T-helper 1 cell treated with Interleukin-12 subunit alpha and Interleukin-12 subunit beta and Interleukin-4 antibody, amounts not matched to agents 30 ng/mL and 1 ng/mL, for 36 hours (primary cell): ENCODE data around the gene FSTL4. TPM values are rescaled to one million over a fixed set of nuclear protein-coding genes. Genes with fewer than 3 reads are reported as not detected.

Experiments
- intact Hi-C: fragments of 100-400 bp; cut with micrococcal nuclease; formaldehyde crosslinking; loops from one replicate; pipeline ENCODE4 v1.15.1; 2024
- total RNA-seq: library from RNA; stranded (reverse); gene quantifications from 2 replicates; pipeline ENCODE4 v1.2.3, GENCODE V29; 2022

FSTL4 gene
- total RNA-seq, 1 donor from 2014 or later: not detected

GRCh38 chr5:133483406-133484090 is 128.8 kb downstream of the FSTL4 start:
- intact Hi-C loops: no loop called here

DNA sequence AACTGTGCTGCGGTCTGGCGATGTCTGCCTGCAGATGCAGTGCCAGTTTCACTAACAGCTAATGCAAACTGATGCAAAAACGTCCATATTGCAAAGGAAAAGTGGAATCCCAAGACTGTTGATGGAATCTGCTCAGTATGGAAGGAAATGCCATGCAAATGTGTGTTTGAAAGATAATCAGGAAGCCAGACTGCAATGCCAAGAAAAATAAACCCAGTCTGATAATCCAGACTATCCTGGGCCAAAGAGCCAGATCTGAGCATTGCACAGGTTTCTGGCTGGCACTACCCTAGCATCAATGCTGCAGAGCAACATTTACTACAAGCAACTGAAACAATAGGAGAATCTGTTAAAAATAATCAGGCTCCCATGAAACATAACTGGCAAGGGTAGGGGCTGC is 130.3 kb downstream of the FSTL4 start:
- intact Hi-C loops: no loop called here

GRCh38 chr5:133480866-133481265 is 131.5 kb downstream of the FSTL4 start:
- intact Hi-C loops: no loop called here

DNA sequence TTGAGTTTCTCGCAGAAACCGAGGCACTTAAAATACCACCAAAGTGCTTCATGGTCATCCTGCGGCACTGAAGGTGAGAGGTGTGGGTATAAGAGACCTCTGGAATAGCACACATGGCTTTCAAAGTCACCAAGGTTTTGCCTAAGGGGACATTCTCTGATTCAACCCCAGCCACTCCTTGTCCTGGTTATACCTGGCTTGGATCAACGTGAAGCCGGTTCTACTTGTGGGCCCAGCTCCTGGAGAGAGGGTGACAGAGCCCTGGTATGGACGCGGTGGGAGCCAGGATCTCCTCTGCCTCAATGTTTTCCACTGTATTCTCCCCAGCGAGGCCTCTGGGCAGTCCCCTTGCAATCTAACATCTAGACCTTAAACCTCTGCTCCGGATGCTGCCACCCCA is 132.0 kb downstream of the FSTL4 start:
- intact Hi-C loops: no loop called here

DNA sequence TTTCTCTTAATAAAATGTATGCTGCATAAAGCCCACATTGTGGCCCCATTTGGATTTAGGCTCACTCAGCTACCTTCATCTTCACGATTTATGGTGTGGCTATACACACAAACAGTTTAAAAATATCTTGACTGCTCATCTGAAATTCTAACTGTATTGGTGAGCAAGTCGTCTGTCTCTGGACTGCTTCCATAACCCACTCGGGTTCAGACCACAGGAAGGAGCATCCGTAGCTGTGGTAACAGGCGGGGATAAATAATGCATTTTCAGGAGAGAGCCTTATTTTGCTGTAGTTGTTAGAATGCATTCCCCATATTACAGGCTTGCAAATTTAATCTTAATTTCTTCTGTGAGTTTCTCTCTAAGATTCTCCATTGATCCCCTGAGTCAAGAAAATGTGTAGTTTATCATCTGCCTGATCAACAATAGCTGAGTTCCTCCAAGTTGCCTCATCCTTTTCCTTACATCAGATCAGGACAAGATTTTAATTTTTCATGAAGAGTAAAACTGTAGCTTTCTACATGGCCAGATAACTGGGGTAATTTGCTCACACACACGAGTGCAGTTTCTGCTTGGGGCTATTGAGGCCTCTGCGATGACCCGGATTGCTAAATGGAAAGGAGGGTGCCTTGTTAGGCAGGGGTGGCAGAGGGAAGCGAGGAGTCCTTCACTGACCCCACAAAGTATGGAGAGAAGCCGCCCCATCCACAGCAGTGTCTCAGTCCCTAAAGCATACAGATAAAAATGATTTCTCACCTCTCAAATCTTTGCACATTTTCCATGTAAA is 133.9 kb downstream of the FSTL4 start:
- intact Hi-C loops: no loop called here

- intact Hi-C loops: no loop called here
Observed at GRCh38 chr5:133475986-133476385, 136.4 kb downstream of the FSTL4 start.

DNA sequence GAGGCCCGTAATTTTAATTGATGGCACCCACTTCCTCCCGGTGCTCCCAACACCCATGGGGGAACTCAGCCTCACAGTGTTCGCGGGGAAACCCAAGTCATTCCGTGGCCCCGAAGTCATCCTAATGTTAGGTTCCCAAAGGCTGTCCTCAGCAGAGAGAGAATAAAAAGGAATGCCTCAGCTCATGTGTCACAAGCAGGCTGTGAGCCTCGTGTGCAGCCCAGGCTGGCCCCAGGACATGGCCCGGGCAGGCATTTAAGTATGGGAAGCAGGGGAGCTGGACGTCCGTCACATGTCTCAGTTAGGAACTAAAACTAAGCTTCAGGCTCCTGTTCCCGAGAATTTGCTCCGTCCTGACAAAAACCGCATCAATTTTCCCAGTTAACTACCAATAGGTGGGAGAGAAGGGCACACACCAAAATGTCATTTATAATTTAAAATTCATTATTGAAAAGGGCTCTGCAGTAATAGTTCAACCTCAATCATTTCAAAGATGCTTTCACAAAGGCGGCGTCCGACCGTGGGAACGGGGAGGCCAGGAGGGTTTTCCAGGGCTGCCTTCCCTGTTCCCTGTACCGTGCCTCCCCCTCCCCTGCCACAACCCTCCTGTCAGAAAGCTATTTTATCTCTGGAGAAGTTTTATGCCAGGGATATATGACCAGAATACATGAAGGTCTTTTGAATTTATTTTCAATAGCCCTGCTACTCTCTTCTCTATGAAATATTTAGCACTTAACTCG is 137.3 kb downstream of the FSTL4 start:
- intact Hi-C loops: no loop called here

GRCh38 chr5:133473291-133473690 is 139.1 kb downstream of the FSTL4 start:
- intact Hi-C loops: no loop called here

GRCh38 chr5:133472829-133473228 is 139.5 kb downstream of the FSTL4 start:
- intact Hi-C loops: no loop called here

GRCh38 chr5:133471699-133472098 is 140.6 kb downstream of the FSTL4 start:
- intact Hi-C loops: no loop called here

GRCh38 chr5:133470841-133471240 is 141.5 kb downstream of the FSTL4 start:
- intact Hi-C loops: no loop called here

DNA sequence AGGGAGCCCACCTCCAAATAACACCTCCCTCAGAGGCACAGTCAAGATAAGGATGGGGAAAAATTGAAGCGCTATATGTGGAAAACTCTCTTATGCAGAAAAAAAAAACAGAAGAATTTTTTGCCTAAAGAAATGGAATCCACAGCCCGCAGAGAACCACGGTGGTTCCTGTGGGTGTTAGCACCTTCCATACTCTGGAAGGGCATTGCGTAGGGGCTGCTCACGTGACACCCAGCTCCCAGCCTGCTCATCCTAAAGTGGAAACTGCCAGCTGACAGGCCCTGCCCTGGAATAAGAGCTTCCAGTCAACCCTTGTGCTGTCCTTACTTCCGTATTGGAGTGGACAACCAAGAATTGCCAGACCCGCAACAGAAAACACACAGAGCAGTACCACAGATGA is 142.5 kb downstream of the FSTL4 start:
- intact Hi-C loops: no loop called here

DNA sequence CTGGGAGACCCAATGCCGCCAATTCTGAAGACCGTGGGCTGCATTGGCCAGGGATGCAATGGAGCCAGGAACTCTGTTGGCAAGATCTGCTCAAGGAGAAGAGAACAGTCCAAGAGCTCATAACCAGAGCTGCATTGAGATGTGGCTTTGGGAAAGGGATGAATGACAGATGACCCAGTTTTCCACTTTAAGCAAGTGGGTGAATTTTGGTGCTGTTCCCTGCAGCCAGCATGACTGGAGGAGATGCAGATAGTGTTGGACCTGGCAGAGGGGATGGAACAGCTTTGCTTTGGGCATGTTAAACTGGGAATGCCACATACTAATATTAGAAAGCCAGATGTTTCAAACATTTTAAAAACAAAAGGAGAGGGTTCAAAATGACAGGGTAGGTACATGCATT is 143.1 kb downstream of the FSTL4 start:
- intact Hi-C loops: no loop called here

GRCh38 chr5:133468596-133468995 is 143.7 kb downstream of the FSTL4 start:
- intact Hi-C loops: no loop called here

DNA sequence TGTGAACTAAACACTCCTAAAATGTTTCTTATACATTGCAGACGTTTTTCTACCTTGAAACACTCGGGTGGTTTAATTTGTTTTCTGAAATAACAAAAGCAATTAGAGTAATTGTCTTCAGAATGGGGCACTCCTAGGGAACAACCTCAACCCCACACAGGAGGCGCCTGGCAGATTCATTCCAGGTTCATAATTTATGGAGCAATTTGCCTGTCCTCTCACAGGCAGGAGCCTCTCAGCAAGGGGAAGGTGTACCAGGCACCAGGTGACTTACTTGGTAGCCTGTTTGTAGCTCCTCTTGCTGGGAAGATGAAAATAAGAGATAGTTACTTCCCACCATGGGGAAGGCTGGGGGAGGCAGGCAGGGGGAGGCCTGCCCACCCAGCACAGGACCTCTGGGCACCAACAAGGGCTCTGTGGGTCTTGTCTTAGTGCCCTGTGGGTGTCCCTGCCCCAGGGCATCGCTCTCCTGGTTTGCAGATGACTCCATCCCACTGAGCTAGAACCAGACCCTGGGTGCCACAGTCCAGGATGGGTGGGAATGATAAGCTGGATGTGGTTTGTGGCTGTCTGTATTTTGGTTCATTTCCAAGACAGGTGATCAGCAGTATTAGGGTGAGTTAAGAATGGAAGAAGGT is 144.4 kb downstream of the FSTL4 start:
- intact Hi-C loops: no loop called here

- intact Hi-C loops: no loop called here
Observed at GRCh38 chr5:133467335-133467779, 145.0 kb downstream of the FSTL4 start.

GRCh38 chr5:133466556-133467334 is 145.6 kb downstream of the FSTL4 start:
- intact Hi-C loops: no loop called here

DNA sequence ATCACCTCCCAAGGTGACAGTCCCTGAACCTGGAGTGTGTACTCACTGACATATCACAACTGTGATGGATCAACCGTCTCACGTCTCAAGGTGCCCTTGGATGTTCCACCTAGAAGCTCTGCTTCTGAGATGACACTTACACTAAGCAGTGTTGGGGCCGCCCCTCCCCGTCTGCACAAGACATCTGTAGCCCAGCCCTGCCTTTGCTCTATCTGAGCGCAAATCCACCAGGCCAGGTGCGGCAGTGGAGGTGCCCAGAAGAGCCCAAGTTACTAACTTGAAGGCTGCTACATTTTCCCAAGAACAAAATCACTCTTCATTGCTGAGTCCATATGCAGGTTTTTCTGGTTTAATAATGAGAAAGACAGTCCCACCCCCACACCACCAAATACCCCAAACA is 148.3 kb downstream of the FSTL4 start:
- intact Hi-C loops: no loop called here

GRCh38 chr5:133461796-133462516 is 150.4 kb downstream of the FSTL4 start:
- intact Hi-C loops: no loop called here

GRCh38 chr5:133460172-133460758 is 152.1 kb downstream of the FSTL4 start:
- intact Hi-C loops: loop anchor here (1.0 kb wide), 1 partner anchor 349 kb away; no protein-coding TSS in a partner anchor
